GM12873 (cell line): ENCODE measurements around the gene TPK1.

Experiments
- TF ChIP-seq, protein P1 (sequence below): IDR thresholded peaks from 2 replicates; pipeline ENCODE4 v1.5.1; 2012; ENCODE audit warnings: low read depth, mild to moderate bottlenecking, moderate library complexity, low read length, control low read depth; ENCODE audit not compliant: insufficient read depth; ENCODE audit errors: missing control alignments

The TPK1 gene

DNA sequence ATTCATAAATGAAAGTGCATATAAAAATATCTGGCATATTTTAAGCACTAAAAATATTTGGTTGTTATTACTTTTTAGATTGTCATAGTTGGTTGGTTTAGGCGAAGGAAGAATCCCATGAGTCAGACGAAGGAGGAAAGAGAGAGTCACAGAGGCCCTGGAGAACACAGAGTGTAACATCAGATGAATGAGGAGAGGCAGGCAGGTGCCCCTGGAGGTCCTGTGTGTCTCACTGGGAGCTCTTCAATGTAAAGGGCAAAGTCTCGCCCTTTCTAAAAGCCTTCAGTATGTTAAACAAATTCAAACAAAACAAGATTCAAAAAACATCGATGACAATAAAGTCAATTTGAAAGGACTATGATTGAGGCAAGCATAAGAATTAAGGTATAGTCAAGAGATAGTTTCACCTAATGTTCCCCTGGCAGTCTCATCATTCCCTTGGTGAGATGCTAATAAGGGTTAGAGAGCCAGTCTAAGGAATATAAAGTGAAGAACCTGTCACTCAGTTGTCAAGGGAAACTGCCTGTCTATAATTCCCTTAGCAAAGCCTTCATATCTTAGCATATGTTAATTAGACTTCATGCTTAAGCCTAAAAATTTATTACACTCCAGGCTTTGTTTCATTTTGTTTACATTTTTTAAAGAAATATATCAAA is 194.3 kb downstream of the TPK1 start:
- TF ChIP-seq, protein P1, sequence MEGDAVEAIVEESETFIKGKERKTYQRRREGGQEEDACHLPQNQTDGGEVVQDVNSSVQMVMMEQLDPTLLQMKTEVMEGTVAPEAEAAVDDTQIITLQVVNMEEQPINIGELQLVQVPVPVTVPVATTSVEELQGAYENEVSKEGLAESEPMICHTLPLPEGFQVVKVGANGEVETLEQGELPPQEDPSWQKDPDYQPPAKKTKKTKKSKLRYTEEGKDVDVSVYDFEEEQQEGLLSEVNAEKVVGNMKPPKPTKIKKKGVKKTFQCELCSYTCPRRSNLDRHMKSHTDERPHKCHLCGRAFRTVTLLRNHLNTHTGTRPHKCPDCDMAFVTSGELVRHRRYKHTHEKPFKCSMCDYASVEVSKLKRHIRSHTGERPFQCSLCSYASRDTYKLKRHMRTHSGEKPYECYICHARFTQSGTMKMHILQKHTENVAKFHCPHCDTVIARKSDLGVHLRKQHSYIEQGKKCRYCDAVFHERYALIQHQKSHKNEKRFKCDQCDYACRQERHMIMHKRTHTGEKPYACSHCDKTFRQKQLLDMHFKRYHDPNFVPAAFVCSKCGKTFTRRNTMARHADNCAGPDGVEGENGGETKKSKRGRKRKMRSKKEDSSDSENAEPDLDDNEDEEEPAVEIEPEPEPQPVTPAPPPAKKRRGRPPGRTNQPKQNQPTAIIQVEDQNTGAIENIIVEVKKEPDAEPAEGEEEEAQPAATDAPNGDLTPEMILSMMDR, result no peak

DNA sequence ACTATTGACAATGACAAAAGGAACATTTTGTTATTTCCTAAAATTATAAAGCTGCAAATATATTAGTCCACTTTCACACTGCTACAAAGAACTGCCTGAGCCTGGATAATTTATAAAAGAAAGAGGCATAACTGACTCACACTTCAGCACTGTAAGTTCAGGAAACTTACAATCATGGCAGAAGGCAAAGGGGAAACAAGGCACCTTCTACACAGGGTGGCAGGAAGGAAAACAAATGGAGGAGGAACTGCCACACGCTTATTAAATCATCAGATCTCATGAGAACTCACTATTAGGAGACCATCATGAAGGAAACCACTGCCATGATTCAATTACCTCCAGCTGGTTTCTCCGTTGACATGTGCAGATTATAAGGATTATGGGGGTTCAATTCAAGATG is 203.1 kb downstream of the TPK1 start:
- TF ChIP-seq, protein P1, result no peak

DNA sequence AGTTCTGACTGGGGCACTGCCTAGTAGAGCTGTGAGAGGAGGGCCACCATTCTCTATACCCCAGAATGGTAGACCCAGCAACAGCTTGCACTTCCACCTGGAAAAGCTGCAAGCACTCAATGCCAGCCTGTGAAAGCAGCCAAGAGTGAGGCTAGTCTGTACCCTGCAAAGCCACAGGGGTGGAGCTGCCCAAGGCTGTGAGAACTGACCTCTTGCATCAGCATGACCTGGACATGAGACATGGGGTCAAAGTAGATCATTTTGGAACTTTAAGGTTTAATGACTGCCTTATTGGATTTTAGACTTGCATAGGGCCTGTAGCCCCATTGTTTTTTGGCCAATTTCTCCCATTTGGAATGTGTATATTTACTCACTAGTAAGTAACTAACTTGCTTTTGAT is 206.3 kb downstream of the TPK1 start:
- TF ChIP-seq, protein P1, result no peak

DNA sequence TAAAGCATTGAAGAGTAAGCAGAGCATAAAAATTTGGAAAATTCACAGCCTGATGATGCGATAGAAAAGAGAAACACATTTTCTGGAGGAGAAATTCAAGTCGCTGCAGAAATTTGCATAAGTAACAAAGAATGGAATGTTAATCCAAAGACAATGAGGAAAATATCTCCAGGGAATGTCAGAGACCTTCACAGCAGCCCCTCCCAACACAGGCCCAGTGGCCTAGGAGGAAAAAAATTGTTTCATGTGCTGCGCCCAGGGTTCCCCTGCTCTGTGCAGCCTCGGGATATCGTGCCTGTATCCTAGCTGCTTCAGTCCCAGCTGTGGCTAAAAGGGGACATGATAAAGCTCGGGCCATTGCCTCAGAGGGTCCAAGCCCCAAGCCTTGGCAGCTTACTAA is 206.8 kb downstream of the TPK1 start:
- TF ChIP-seq, protein P1, result no peak

DNA sequence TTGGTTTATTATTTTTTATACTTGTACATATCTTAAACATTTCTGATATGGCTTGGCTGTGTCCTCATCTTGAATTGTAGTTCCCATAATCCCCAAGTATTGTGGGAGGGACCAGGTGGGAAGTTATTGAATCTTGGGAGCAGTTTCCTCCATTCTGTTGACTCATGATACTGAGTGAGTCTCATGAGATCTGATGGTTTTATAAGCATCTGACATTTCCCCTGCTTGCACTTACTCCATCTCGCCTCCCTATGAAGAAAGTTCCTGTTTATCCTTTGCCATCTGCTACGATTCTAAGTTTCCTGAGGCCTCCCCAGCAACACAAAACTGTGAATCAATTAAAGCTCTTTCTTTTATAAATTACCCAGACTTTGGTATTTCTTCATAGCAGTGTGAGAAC is 207.7 kb downstream of the TPK1 start:
- TF ChIP-seq, protein P1, result no peak

DNA sequence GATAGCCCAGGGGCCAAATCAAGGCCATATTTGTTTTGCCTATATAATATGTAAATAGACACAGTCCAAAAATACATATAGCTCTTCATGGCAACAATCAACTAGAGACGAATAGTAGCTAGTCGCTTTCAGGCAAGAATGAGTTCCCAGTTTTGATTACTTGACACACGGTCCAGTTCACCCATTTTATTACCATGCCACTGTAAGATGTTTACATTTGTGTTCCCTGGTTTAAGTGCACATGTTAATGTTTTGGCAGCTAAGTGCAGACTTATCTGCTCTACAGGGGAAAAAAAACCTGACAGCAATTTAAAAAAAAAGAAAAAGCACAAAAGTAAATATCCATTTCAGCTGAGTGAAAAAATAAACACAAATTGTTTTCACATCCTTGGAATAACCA is 213.1 kb downstream of the TPK1 start:
- TF ChIP-seq, protein P1, result no peak

DNA sequence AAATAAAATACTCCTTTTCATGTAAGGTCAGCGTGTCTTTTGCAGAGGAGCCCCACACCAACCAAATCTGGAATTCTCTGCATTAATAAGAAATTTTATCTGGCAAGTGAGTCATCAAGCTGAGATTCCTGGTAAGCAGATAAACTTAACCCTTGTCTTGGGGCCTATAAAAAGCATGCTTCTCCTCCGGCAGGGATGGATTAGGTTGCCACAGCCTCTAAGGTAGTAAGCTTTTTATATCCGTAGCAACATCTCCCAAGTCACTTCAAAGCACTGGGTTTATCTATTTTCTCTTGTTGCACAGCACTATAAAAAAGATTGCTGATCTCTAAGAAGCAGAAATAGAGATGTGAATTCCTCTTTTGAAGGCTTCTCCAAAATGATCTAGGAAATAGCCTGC is 229.6 kb downstream of the TPK1 start:
- TF ChIP-seq, protein P1, result no peak
